NB4 (cell line): Measurements from ENCODE around the gene EML4.

Source experiments
- MYC ChIP-seq: IDR thresholded peaks from 2 replicates; pipeline ENCODE4 v1.6.1; 2011; ENCODE audit warnings: low read depth, low read length
- POLR2A ChIP-seq: IDR thresholded peaks from 2 replicates; pipeline ENCODE4 v1.6.1; 2011; ENCODE audit warnings: mild to moderate bottlenecking; ENCODE audit not compliant: insufficient read length; ENCODE audit errors: extremely low read depth
- TF ChIP-seq, protein P1 (sequence below): IDR thresholded peaks from one replicate; pipeline ENCODE4 v1.5.1; 2012; ENCODE audit warnings: low read depth, low read length
- TF ChIP-seq, protein P2 (sequence below): IDR thresholded peaks from 2 replicates; pipeline ENCODE4 v1.6.1; 2011; ENCODE audit warnings: low read depth, low read length

DNA sequence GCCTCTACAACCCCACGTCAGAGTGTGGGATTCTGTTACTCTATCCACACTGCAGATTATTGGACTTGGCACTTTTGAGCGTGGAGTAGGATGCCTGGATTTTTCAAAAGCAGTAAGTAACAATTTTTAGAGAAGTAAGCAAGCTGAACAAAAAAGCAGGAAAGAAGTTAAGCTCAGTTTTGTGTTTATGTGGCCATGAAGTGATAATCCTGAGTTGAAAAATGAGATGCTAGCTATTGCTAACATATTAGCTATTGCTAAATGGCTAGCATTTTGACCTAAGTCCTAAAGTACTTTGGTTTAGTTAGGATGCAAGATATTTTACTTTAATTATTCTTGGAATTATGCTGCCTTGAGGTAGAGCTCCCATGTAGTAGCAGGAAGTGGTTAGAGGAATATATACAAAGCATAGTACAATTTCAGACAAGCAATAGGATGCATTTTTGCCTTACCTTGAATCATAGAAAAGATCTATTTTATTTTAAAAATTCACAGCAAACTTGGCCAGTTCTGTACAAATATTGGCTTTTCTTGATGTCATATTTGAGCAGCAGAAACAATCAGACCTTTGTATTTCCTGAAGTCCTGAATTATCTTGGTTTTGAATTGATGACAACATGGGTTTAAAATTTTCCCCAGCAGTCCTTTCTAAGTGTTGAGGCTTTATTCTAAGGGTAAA, 117.3 kb downstream of the EML4 start:
- TF ChIP-seq, protein P1, sequence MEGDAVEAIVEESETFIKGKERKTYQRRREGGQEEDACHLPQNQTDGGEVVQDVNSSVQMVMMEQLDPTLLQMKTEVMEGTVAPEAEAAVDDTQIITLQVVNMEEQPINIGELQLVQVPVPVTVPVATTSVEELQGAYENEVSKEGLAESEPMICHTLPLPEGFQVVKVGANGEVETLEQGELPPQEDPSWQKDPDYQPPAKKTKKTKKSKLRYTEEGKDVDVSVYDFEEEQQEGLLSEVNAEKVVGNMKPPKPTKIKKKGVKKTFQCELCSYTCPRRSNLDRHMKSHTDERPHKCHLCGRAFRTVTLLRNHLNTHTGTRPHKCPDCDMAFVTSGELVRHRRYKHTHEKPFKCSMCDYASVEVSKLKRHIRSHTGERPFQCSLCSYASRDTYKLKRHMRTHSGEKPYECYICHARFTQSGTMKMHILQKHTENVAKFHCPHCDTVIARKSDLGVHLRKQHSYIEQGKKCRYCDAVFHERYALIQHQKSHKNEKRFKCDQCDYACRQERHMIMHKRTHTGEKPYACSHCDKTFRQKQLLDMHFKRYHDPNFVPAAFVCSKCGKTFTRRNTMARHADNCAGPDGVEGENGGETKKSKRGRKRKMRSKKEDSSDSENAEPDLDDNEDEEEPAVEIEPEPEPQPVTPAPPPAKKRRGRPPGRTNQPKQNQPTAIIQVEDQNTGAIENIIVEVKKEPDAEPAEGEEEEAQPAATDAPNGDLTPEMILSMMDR, result no peak
- TF ChIP-seq POLR2A (no peak), MYC (no peak)
- TF ChIP-seq, protein P2, sequence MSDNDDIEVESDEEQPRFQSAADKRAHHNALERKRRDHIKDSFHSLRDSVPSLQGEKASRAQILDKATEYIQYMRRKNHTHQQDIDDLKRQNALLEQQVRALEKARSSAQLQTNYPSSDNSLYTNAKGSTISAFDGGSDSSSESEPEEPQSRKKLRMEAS, result no peak
